Breast epithelium (tissue), 4 donors: ENCODE results near the gene CDR2L. TPM values are rescaled to one million over a fixed set of nuclear protein-coding genes. Genes with fewer than 3 reads are reported as not detected.

Source experiments
- DNase-seq, 2 donors: peaks; one replicate each; pipeline ENCODE4 v3.0.0-alpha.2; 2019; ENCODE audit warnings: low spot score in 2 of 2
- H3K27ac ChIP-seq, 2 donors: fragments of 200-600 bp; sonication (generic) in 1 of 2; one replicate each; pipeline ENCODE4 v1.5.1; 2016 to 2019; ENCODE audit warnings: mild to moderate bottlenecking in 1 of 2
- H3K27me3 ChIP-seq, 2 donors: fragments of 200-600 bp; sonication (generic) in 1 of 2; one replicate each; pipeline versions ENCODE4 v1.5.1 to v1.6.0; 2017 to 2019; ENCODE audit warnings: control low read depth in 1 of 2, mild to moderate bottlenecking in 1 of 2
- H3K36me3 ChIP-seq: fragments of 200-600 bp; one replicate; pipeline ENCODE4 v1.5.1; 2019
- H3K4me1 ChIP-seq, 2 donors: fragments of 200-600 bp; sonication (generic); one replicate each; pipeline ENCODE4 v1.5.1; 2016 to 2019; ENCODE audit warnings: control low read depth in 1 of 2
- H3K4me3 ChIP-seq, 3 donors: fragments of 200-600 bp; sonication (generic); 1 replicate in 2 of 3; 2 replicates in 1 of 3; pipeline ENCODE4 v1.5.1; 2016 to 2019; ENCODE audit warnings: mild to moderate bottlenecking in 3 of 3, moderate library complexity in 2 of 3
- H3K9me3 ChIP-seq, 2 donors: fragments of 200-600 bp; sonication (generic) in 1 of 2; one replicate each; pipeline ENCODE4 v1.5.1; 2016 to 2019; ENCODE audit warnings: control low read depth in 1 of 2
- CTCF ChIP-seq, 3 donors: fragments of 450-650 bp; IDR thresholded peaks; one replicate each; pipeline ENCODE4 v1.5.1; 2016 to 2017; ENCODE audit warnings: antibody characterized with exemption in 3 of 3, mild to moderate bottlenecking in 3 of 3, moderate library complexity in 3 of 3
- POLR2A ChIP-seq: fragments of 450-650 bp; IDR thresholded peaks from one replicate; pipeline ENCODE4 v1.6.1; 2016; ENCODE audit warnings: antibody characterized with exemption, mild to moderate bottlenecking, moderate library complexity
- POLR2AphosphoS5 ChIP-seq, 3 donors: sonication (generic); formaldehyde crosslinking; IDR thresholded peaks; one replicate each; pipeline ENCODE4 v1.6.1; 2017; ENCODE audit warnings: antibody characterized with exemption in 3 of 3
- intact Hi-C: fragments of 100-400 bp; cut with DNase I; formaldehyde crosslinking; loops from one replicate; pipeline ENCODE4 v1.15.1; 2023; ENCODE audit warnings: low total_unique reads
- total RNA-seq, 3 donors: library from RNA; depleted of rRNA; stranded (reverse); fragments of >200 nt; gene quantifications; one replicate each; pipeline ENCODE4 v1.1.0, GENCODE V29; 2016

Gene CDR2L
- total RNA-seq, 3 donors from 2014 or later, result 8.0 to 13.1 (median 9.2) TPM

- TF ChIP-seq POLR2A, result no peak
- no peak for TF ChIP-seq CTCF (IDR thresholded peaks at IDR 0.05)
- no peak for TF ChIP-seq POLR2AphosphoS5 (IDR thresholded peaks at IDR 0.05)
- no peaks in the 10 kb centered on the region for H3K27me3 ChIP-seq
Measured at GRCh38 chr17:74975943-74976342, 11.5 kb upstream of the CDR2L start.

GRCh38 chr17:74977802-74978201 lies 9.6 kb upstream of the CDR2L start:
- H3K27ac ChIP-seq, result no peak overlapping the region
- TF ChIP-seq POLR2A (no peak), CTCF (IDR thresholded peaks at IDR 0.05) (no peak), POLR2AphosphoS5 (IDR thresholded peaks at IDR 0.05) (no peak)
- H3K9me3 ChIP-seq, result no peaks in the 10 kb centered on the region
- no peak overlapping the region for H3K4me3 ChIP-seq
- DNase-seq, result no peak
- no peaks in the 10 kb centered on the region for H3K27me3 ChIP-seq
- intact Hi-C loops, result no loop called here
- peaks cover 0 to 7% of the 10 kb centered on the region in 2 donors for H3K4me1 ChIP-seq
- no peaks in the 10 kb centered on the region for H3K36me3 ChIP-seq

More at GRCh38 chr17:74975943-74976342, 11.5 kb upstream of the CDR2L start:
- Histone ChIP-seq H3K4me3 (no peak overlapping the region), H3K27ac (no peak overlapping the region), H3K4me1 (no peaks in the 10 kb centered on the region), H3K36me3 (no peaks in the 10 kb centered on the region), H3K9me3 (no peaks in the 10 kb centered on the region)
- no peak for DNase-seq
- intact Hi-C loops, result no loop called here

- H3K27ac ChIP-seq, result no peak overlapping the region
- no peaks in the 10 kb centered on the region for H3K27me3 ChIP-seq
- intact Hi-C loops, result no loop called here
- no peak for DNase-seq
- H3K4me3 ChIP-seq, result no peak overlapping the region
- TF ChIP-seq CTCF (IDR thresholded peaks at IDR 0.05), result no peak
- TF ChIP-seq POLR2A, result no peak
- no peak for TF ChIP-seq POLR2AphosphoS5 (IDR thresholded peaks at IDR 0.05)
- peaks cover 0 to 7% of the 10 kb centered on the region in 2 donors for H3K4me1 ChIP-seq
- no peaks in the 10 kb centered on the region for H3K9me3 ChIP-seq
- H3K36me3 ChIP-seq, result no peaks in the 10 kb centered on the region
Measured at GRCh38 chr17:74978240-74978639, 9.2 kb upstream of the CDR2L start.

GRCh38 chr17:74979408-74980146 lies 7.9 kb upstream of the CDR2L start:
- no peaks in the 10 kb centered on the region for H3K9me3 ChIP-seq
- no peaks in the 10 kb centered on the region for H3K27me3 ChIP-seq
- no peak for DNase-seq
- H3K27ac ChIP-seq, result no peak overlapping the region
- H3K4me3 ChIP-seq, result no peak overlapping the region
- TF ChIP-seq POLR2A (no peak), POLR2AphosphoS5 (IDR thresholded peaks at IDR 0.05) (no peak), CTCF (IDR thresholded peaks at IDR 0.05) (no peak)
- peaks cover 0 to 7% of the 10 kb centered on the region in 2 donors for H3K4me1 ChIP-seq
- intact Hi-C loops, result loop anchor here (10.0 kb wide), 1 partner anchor 55 kb away; no protein-coding TSS in a partner anchor
- no peaks in the 10 kb centered on the region for H3K36me3 ChIP-seq

GRCh38 chr17:74981318-74981978 lies 6.0 kb upstream of the CDR2L start:
- DNase-seq, result no peak
- peak overlapping the region; percentile 94 to 95 for H3K27ac ChIP-seq
- H3K36me3 ChIP-seq, result no peaks in the 10 kb centered on the region
- intact Hi-C loops, result loop anchor here (10.0 kb wide), 1 partner anchor 53 kb away; no protein-coding TSS in a partner anchor
- H3K9me3 ChIP-seq, result no peaks in the 10 kb centered on the region
- TF ChIP-seq CTCF (IDR thresholded peaks at IDR 0.05), result no peak
- TF ChIP-seq POLR2AphosphoS5 (IDR thresholded peaks at IDR 0.05), result no peak
- no peak for TF ChIP-seq POLR2A
- no peaks in the 10 kb centered on the region for H3K27me3 ChIP-seq
- H3K4me3 ChIP-seq, result peak overlapping the region; percentile 51 to 74 (median 70)
- peaks cover 0 to 7% of the 10 kb centered on the region in 2 donors for H3K4me1 ChIP-seq
